H9 (cell line): Measurements from ENCODE around the gene TANGO6. TPM values are rescaled to one million over a fixed set of nuclear protein-coding genes. Genes with fewer than 3 reads are reported as not detected.

ENCODE experiments used
- DNase-seq: peaks from one replicate; pipeline ENCODE4 v3.0.0-alpha.2; 2017
- H2AFZ ChIP-seq: one replicate; pipeline ENCODE4 v1.6.1; 2013; ENCODE audit warnings: mild to moderate bottlenecking, low read length, control low read depth, moderate library complexity
- H2AK5ac ChIP-seq: 2 replicates; pipeline ENCODE4 v1.6.1; 2013; ENCODE audit warnings: low read length, control low read depth, mixed read lengths; ENCODE audit not compliant: insufficient read length
- H2BK120ac ChIP-seq: one replicate; pipeline ENCODE4 v1.6.1; 2013; ENCODE audit warnings: low read depth, mild to moderate bottlenecking, low read length, control low read depth, inconsistent platforms; ENCODE audit not compliant: poor library complexity, severe bottlenecking
- H2BK12ac ChIP-seq: 2 replicates; pipeline ENCODE4 v1.6.1; 2013; ENCODE audit warnings: low read length, control low read depth, mixed read lengths, low read depth; ENCODE audit not compliant: insufficient read length
- H2BK15ac ChIP-seq: 2 replicates; pipeline ENCODE4 v1.6.1; 2013; ENCODE audit warnings: low read depth, low read length, control low read depth
- H2BK20ac ChIP-seq: one replicate; pipeline ENCODE4 v1.6.1; 2013; ENCODE audit warnings: low read depth, mild to moderate bottlenecking, low read length, control low read depth, inconsistent platforms; ENCODE audit not compliant: poor library complexity, severe bottlenecking
- H2BK5ac ChIP-seq: 2 replicates; pipeline ENCODE4 v1.6.1; 2013; ENCODE audit warnings: low read length, control low read depth, mixed read lengths; ENCODE audit not compliant: insufficient read length
- H3K14ac ChIP-seq: 2 replicates; pipeline ENCODE4 v1.6.1; 2013; ENCODE audit warnings: low read length, control low read depth; ENCODE audit not compliant: insufficient read depth
- H3K18ac ChIP-seq: 2 replicates; pipeline ENCODE4 v1.6.1; 2013; ENCODE audit warnings: low read depth, mild to moderate bottlenecking, mixed read lengths, low read length, control low read depth; ENCODE audit not compliant: insufficient read length
- H3K23ac ChIP-seq: 2 replicates; pipeline ENCODE4 v1.6.1; 2013; ENCODE audit warnings: low read length, control low read depth, mixed read lengths, low read depth; ENCODE audit not compliant: insufficient read length
- H3K23me2 ChIP-seq: 2 replicates; pipeline ENCODE4 v1.6.1; 2013; ENCODE audit warnings: low read depth, mild to moderate bottlenecking, mixed read lengths, low read length, control low read depth; ENCODE audit not compliant: insufficient read length, poor library complexity, severe bottlenecking
- H3K27ac ChIP-seq: 2 replicates; pipeline ENCODE4 v1.5.1; 2013; ENCODE audit warnings: low read length, control low read depth, mixed read lengths, low read depth; ENCODE audit not compliant: insufficient read length
- H3K27me3 ChIP-seq: 2 replicates; pipeline ENCODE4 v1.6.1; 2013; ENCODE audit warnings: low read length, control low read depth, inconsistent platforms; ENCODE audit not compliant: insufficient read depth
- H3K4ac ChIP-seq: 2 replicates; pipeline ENCODE4 v1.6.1; 2013; ENCODE audit warnings: low read depth, mild to moderate bottlenecking, control low read depth, inconsistent platforms, low read length, moderate library complexity
- H3K4me1 ChIP-seq: 2 replicates; pipeline ENCODE4 v1.6.1; 2013; ENCODE audit warnings: low read length, control low read depth, inconsistent platforms; ENCODE audit not compliant: insufficient read depth
- H3K4me2 ChIP-seq: 2 replicates; pipeline ENCODE4 v1.6.1; 2013; ENCODE audit warnings: low read length, control low read depth, mixed read lengths; ENCODE audit not compliant: insufficient read length, insufficient read depth
- H3K56ac ChIP-seq: 2 replicates; pipeline ENCODE4 v1.6.1; 2013; ENCODE audit warnings: low read depth, mild to moderate bottlenecking, mixed read lengths, low read length, control low read depth; ENCODE audit not compliant: insufficient read length
- H3K79me1 ChIP-seq: 2 replicates; pipeline ENCODE4 v1.6.1; 2013; ENCODE audit warnings: low read depth, mild to moderate bottlenecking, moderate library complexity, low read length, control low read depth, inconsistent platforms; ENCODE audit not compliant: insufficient read depth, poor library complexity, severe bottlenecking
- H3K79me2 ChIP-seq: 2 replicates; pipeline ENCODE4 v1.6.1; 2013; ENCODE audit warnings: low read length, control low read depth, inconsistent platforms; ENCODE audit not compliant: insufficient read depth
- H3K9ac ChIP-seq: 2 replicates; pipeline ENCODE4 v1.6.1; 2013; ENCODE audit warnings: low read length, control low read depth, mixed read lengths; ENCODE audit not compliant: insufficient read length; ENCODE audit errors: extremely low read depth
- H3K9me3 ChIP-seq: one replicate; pipeline ENCODE4 v1.6.1; 2013; ENCODE audit warnings: low read depth, low read length, inconsistent platforms; ENCODE audit not compliant: control insufficient read depth
- H3T11ph ChIP-seq: one replicate; pipeline ENCODE4 v1.6.1; 2013; ENCODE audit warnings: mild to moderate bottlenecking, low read length, control low read depth, inconsistent platforms
- H4K20me1 ChIP-seq: one replicate; pipeline ENCODE4 v1.6.1; 2013; ENCODE audit not compliant: control insufficient read depth, insufficient read length, insufficient read depth
- H4K5ac ChIP-seq: 2 replicates; pipeline ENCODE4 v1.6.1; 2013; ENCODE audit warnings: low read depth, mild to moderate bottlenecking, mixed read lengths, low read length, control low read depth; ENCODE audit not compliant: insufficient read length
- H4K8ac ChIP-seq: replicated peaks from 2 replicates; pipeline ENCODE4 v1.6.1; 2013; ENCODE audit warnings: low read length, control low read depth, mixed read lengths, low read depth; ENCODE audit not compliant: insufficient read length
- H4K91ac ChIP-seq: 2 replicates; pipeline ENCODE4 v1.6.1; 2013; ENCODE audit warnings: low read depth, mild to moderate bottlenecking, moderate library complexity, mixed read lengths, low read length, control low read depth; ENCODE audit not compliant: insufficient read length
- H3K27ac Mint-ChIP-seq, 3 experiments: 2 replicates in 2 of 3; 3 replicates in 1 of 3; pipeline ENCODE4 v1.8.0; 2020 to 2021; ENCODE audit warnings: mixed read lengths in 3 of 3, mild to moderate bottlenecking in 1 of 3, moderate library complexity in 1 of 3
- H3K27me3 Mint-ChIP-seq: 2 replicates; pipeline ENCODE4 v1.8.0; 2021; ENCODE audit warnings: low read depth, mild to moderate bottlenecking, moderate library complexity, mixed read lengths
- H3K36me3 Mint-ChIP-seq, 3 experiments: 2 replicates in 2 of 3; 3 replicates in 1 of 3; pipeline ENCODE4 v1.8.0; 2020 to 2021; ENCODE audit warnings: low read depth in 3 of 3, mixed read lengths in 3 of 3; ENCODE audit not compliant: insufficient read depth in 1 of 3
- H3K4me1 Mint-ChIP-seq, 2 experiments: 2 replicates each; pipeline ENCODE4 v1.8.0; 2020; ENCODE audit warnings: mixed read lengths in 2 of 2
- H3K4me3 Mint-ChIP-seq, 2 experiments: 2 replicates in 1 of 2; 3 replicates in 1 of 2; pipeline ENCODE4 v1.8.0; 2020 to 2021; ENCODE audit warnings: mild to moderate bottlenecking in 2 of 2, mixed read lengths in 2 of 2, moderate library complexity in 1 of 2
- H3K9me3 Mint-ChIP-seq, 2 experiments: 2 replicates in 1 of 2; 3 replicates in 1 of 2; pipeline ENCODE4 v1.8.0; 2020; ENCODE audit warnings: mild to moderate bottlenecking in 2 of 2, mixed read lengths in 2 of 2, moderate library complexity in 1 of 2
- CTCF ChIP-seq: fragments of 200-600 bp; sonication (generic); conservative IDR thresholded peaks from 3 replicates; pipeline ENCODE4 v1.8.0; 2021; ENCODE audit warnings: antibody characterized with exemption, mild to moderate bottlenecking
- WGBS: extraction: QIAGEN DNeasy Blood & Tissue Kit; methylation state at CpG from one replicate; pipeline ENCODE4 v1.1.7; 2013; ENCODE audit warnings: missing lambda C conversion rate, low lambda C conversion rate, mixed read lengths; ENCODE audit not compliant: insufficient read length; ENCODE audit errors: extremely low coverage; 5-methylcytosine and 5-hydroxymethylcytosine counted together
- total RNA-seq: library from RNA; stranded (reverse); gene quantifications from 2 replicates; pipeline ENCODE4 v1.2.1, GENCODE V29; 2021

The TANGO6 gene
- total RNA-seq, 1 experiment from 2014 or later: 12.0 TPM

GRCh38 chr16:68917541-68917940 lies 74.2 kb downstream of the TANGO6 start:
- H3K27ac Mint-ChIP-seq: no peak overlapping the region
- H3K79me1 ChIP-seq: no peaks in the 10 kb centered on the region
- peaks cover 0 to 10% (median 3%) of the 10 kb centered on the region in 3 experiments; a peak in 2 of 7 replicates for H3K36me3 Mint-ChIP-seq
- no peaks in the 10 kb centered on the region for H3K79me2 ChIP-seq
- no peak overlapping the region for H2BK20ac ChIP-seq
- no peak for TF ChIP-seq CTCF
- H3K18ac ChIP-seq: no peak overlapping the region
- no peaks in the 10 kb centered on the region for H3K9me3 Mint-ChIP-seq
- no peak overlapping the region for H3K4me3 Mint-ChIP-seq
- H4K5ac ChIP-seq: no peak overlapping the region
- no CpG with 5 or more reads among the region's 2 CpGs for WGBS
- H3K4me2 ChIP-seq: no peak overlapping the region
- no peak overlapping the region for H3K14ac ChIP-seq
- no peak overlapping the region for H3T11ph ChIP-seq
- no peak overlapping the region for H3K23ac ChIP-seq
- H3K4me1 Mint-ChIP-seq: no peaks in the 10 kb centered on the region
- H3K27ac ChIP-seq: no peak overlapping the region
- no peak overlapping the region for H2BK5ac ChIP-seq
- no peaks in the 10 kb centered on the region for H3K27me3 ChIP-seq
- H3K23me2 ChIP-seq: no peaks in the 10 kb centered on the region
- no peak overlapping the region for H2BK15ac ChIP-seq
- DNase-seq: no peak
- no peak overlapping the region for H3K56ac ChIP-seq
- no peaks in the 10 kb centered on the region for H4K20me1 ChIP-seq
- no peak overlapping the region for H3K4ac ChIP-seq
- H3K27me3 Mint-ChIP-seq: no peaks in the 10 kb centered on the region
- no peak overlapping the region for H2BK12ac ChIP-seq
- H2AFZ ChIP-seq: no peak overlapping the region
- H2AK5ac ChIP-seq: no peak overlapping the region
- no peak overlapping the region for H2BK120ac ChIP-seq
- H4K91ac ChIP-seq: no peak overlapping the region
- no peak overlapping the region for H3K9ac ChIP-seq
- H3K9me3 ChIP-seq: no peaks in the 10 kb centered on the region
- no peak overlapping the region for H4K8ac ChIP-seq
- H3K4me1 ChIP-seq: no peaks in the 10 kb centered on the region
